Caco-2 (cell line): ENCODE results near the gene RBM12. TPM values are rescaled to one million over a fixed set of nuclear protein-coding genes. Genes with fewer than 3 reads are reported as not detected.

Source experiments
- BruUV-seq: library from RNA; stranded (reverse); fragments of 400-500 nt; replicated peaks from 2 replicates; lab custom pipeline; 2021; lab: Mats Ljungman, UMichigan
- CTCF ChIA-PET: fragments of 300-600 bp; sonication (Branson Sonifier 250); formaldehyde crosslinking; loops from one replicate; lab custom pipeline; 2022; ENCODE audit warnings: antibody characterized with exemption; lab: Charles Lee
- POLR2A ChIA-PET: fragments of 300-600 bp; sonication (Branson Sonifier 250); formaldehyde crosslinking; loops from one replicate; lab custom pipeline; 2022; ENCODE audit warnings: antibody characterized with exemption; lab: Charles Lee
- DNase-seq, 2 experiments: peaks; one replicate each; pipeline versions ENCODE4 v3.0.0 to v3.0.0-alpha.2; 2020 to 2022
- H3K27me3 ChIP-seq: replicated peaks from 2 replicates; pipeline ENCODE4 v1.6.0; 2011; ENCODE audit warnings: low read length; ENCODE audit not compliant: control insufficient read depth, insufficient read depth
- H3K36me3 ChIP-seq: 2 replicates; pipeline ENCODE4 v1.5.1; 2011; ENCODE audit warnings: low read length; ENCODE audit not compliant: control insufficient read depth, insufficient read depth
- H3K4me1 ChIP-seq: fragments of 250-450 bp; sonication (Bioruptor Pico); 2 replicates; pipeline ENCODE4 v1.5.1; 2020; ENCODE audit warnings: mild to moderate bottlenecking
- H3K4me3 ChIP-seq: 2 replicates; pipeline ENCODE4 v1.5.1; 2011; ENCODE audit warnings: low read depth, mild to moderate bottlenecking, control low read depth, low read length
- H3K9me3 ChIP-seq: fragments of 250-450 bp; sonication (Bioruptor Pico); 2 replicates; pipeline ENCODE4 v1.5.1; 2020; ENCODE audit warnings: mild to moderate bottlenecking, moderate library complexity
- H3K27ac Mint-ChIP-seq: one replicate; pipeline ENCODE4 v1.8.0; 2022; ENCODE audit warnings: mixed read lengths; ENCODE audit not compliant: unreplicated experiment
- H3K27me3 Mint-ChIP-seq: one replicate; pipeline ENCODE4 v1.8.0; 2022; ENCODE audit warnings: mixed read lengths; ENCODE audit not compliant: insufficient read depth, unreplicated experiment
- H3K36me3 Mint-ChIP-seq: one replicate; pipeline ENCODE4 v1.8.0; 2022; ENCODE audit warnings: mild to moderate bottlenecking, mixed read lengths; ENCODE audit not compliant: insufficient read depth, unreplicated experiment
- H3K4me1 Mint-ChIP-seq: one replicate; pipeline ENCODE4 v1.8.0; 2022; ENCODE audit warnings: low read depth, mixed read lengths; ENCODE audit not compliant: unreplicated experiment
- H3K4me3 Mint-ChIP-seq: one replicate; pipeline ENCODE4 v1.8.0; 2022; ENCODE audit warnings: mild to moderate bottlenecking, moderate library complexity, mixed read lengths; ENCODE audit not compliant: unreplicated experiment
- H3K9me3 Mint-ChIP-seq: one replicate; pipeline ENCODE4 v1.8.0; 2022; ENCODE audit warnings: mixed read lengths; ENCODE audit not compliant: unreplicated experiment
- intact Hi-C: fragments of 100-400 bp; cut with micrococcal nuclease; formaldehyde crosslinking; loops from one replicate; pipeline ENCODE4 v1.10.0; 2022; ENCODE audit not compliant: unreplicated experiment
- total RNA-seq: library from RNA; stranded (reverse); gene quantifications from 2 replicates; pipeline ENCODE4 v1.2.3, GENCODE V29; 2022
- TF ChIP-seq, protein P1 (sequence below), 2 experiments: fragments of 200-600 bp in 1 of 2; IDR thresholded peaks; 1 replicate in 1 of 2; 2 replicates in 1 of 2; pipeline versions ENCODE4 v1.5.1 to v1.8.0; 2011 to 2022; ENCODE audit warnings: antibody characterized with exemption in 1 of 2, control low read depth in 1 of 2, inconsistent platforms in 1 of 2, low read depth in 1 of 2, low read length in 1 of 2, mild to moderate bottlenecking in 1 of 2, moderate library complexity in 1 of 2; ENCODE audit not compliant: insufficient read depth in 1 of 2, severe bottlenecking in 1 of 2, unreplicated experiment in 1 of 2

The RBM12 gene
- total RNA-seq, 1 experiment from 2014 or later, result 147 TPM

DNA sequence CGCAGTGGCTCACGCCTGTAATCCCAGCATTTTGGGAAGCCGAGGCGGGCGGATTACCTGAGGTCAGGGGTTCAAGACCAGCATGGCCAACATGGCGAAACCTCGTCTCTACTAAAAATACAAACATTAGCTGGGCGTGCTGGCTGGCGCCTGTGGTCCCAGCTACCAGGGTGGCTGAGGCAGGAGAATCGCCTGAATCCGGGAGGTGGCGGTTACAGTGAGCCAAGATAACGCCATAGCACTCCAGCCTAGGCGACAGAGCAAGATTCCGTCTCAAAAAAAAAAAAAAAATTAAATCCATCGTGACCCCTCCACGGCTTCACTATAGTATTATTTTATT is 1.2 kb upstream of the RBM12 start:
- no peaks in the 10 kb centered on the region for H3K36me3 ChIP-seq
- peak in 1 of 2 experiments; percentile 40 for DNase-seq
- POLR2A ChIA-PET, result interaction anchor here (0.6 to 4.2 kb wide), 3 partner anchors 31 to 189 kb away, joined by 3 to 57 read pairs (median 3); partner anchors contain the start of gene RBM39
- no TSS peak for BruUV-seq
- no peaks in the 10 kb centered on the region for H3K27me3 ChIP-seq
- no peaks in the 10 kb centered on the region for H3K27me3 Mint-ChIP-seq
- TF ChIP-seq, protein P1, sequence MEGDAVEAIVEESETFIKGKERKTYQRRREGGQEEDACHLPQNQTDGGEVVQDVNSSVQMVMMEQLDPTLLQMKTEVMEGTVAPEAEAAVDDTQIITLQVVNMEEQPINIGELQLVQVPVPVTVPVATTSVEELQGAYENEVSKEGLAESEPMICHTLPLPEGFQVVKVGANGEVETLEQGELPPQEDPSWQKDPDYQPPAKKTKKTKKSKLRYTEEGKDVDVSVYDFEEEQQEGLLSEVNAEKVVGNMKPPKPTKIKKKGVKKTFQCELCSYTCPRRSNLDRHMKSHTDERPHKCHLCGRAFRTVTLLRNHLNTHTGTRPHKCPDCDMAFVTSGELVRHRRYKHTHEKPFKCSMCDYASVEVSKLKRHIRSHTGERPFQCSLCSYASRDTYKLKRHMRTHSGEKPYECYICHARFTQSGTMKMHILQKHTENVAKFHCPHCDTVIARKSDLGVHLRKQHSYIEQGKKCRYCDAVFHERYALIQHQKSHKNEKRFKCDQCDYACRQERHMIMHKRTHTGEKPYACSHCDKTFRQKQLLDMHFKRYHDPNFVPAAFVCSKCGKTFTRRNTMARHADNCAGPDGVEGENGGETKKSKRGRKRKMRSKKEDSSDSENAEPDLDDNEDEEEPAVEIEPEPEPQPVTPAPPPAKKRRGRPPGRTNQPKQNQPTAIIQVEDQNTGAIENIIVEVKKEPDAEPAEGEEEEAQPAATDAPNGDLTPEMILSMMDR (IDR thresholded peaks at IDR 0.05; ENCODE audit: insufficient read depth in 1 of 2, low read depth in 1 of 2, low read length in 1 of 2, severe bottlenecking in 1 of 2, unreplicated experiment in 1 of 2), result no peak
- peaks cover 24% of the 10 kb centered on the region for H3K4me1 ChIP-seq
- no peak overlapping the region for H3K4me3 ChIP-seq
- intact Hi-C loops, result loop anchor here (2.0 to 10.0 kb wide), 3 partner anchors 33 to 101 kb away; partner anchors contain the start of genes NFS1, RBM39 and ROMO1
- CTCF ChIA-PET, result interaction anchor here (0.6 kb wide), 1 partner anchor 191 kb away, joined by 3 read pairs; no protein-coding TSS in a partner anchor
- no peak overlapping the region for H3K4me3 Mint-ChIP-seq
- H3K36me3 Mint-ChIP-seq, result peaks cover 25% of the 10 kb centered on the region
- H3K27ac Mint-ChIP-seq, result no peak overlapping the region
- peaks cover 22% of the 10 kb centered on the region for H3K4me1 Mint-ChIP-seq
- no peaks in the 10 kb centered on the region for H3K9me3 ChIP-seq
- no peaks in the 10 kb centered on the region for H3K9me3 Mint-ChIP-seq

DNA sequence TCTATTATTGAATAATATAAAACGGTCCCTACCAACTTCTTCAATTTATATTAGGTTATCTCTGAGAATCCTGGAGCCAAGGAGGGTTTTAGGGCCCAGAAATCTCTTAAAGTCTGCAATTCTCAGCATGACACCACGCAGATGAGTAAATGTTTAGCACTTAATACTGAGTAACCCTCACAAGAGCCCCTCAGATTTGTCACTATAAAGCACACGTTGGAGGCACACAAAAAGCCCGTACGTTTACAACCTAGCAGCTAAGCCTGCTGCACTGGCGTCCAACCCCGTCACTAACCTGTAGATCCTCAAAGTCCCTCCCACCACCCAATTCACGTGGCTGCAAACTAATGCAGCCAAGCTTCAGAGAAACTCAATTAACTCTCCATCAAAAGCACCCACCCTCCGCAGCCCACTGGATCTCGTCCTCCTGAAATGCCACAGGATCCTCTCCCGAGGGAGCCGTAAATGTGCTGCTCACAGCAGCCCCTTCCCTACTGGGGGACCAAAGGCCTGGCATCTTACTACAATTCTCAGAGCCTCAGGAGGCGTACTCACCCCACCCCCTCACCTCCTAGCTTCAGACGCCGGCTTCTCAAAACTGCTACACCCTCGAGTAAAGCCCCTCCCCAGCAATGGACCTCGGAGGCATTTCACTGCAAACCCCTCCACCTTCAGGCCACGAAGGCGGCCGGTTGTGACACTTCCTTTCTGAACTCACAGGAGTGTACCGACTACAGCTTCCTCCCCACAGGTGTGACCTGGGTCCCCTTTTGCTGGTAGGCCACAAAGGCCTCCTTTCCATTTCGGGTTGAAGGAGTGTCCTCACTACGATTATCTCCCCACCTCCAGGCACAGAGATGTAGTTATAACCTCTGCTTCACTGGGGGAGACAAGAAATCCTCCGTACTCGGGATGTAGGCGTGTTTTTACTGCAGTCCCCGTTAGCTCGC is 909 bp downstream of the RBM12 start:
- POLR2A ChIA-PET, result interaction anchor here (0.5 to 4.2 kb wide), 14 partner anchors 12 to 379 kb away, joined by 3 to 57 read pairs (median 6); partner anchors contain the start of genes CEP250, EIF6, NFS1 and RBM39
- TF ChIP-seq, protein P1 (IDR thresholded peaks at IDR 0.05; ENCODE audit: insufficient read depth in 1 of 2, low read depth in 1 of 2, low read length in 1 of 2, severe bottlenecking in 1 of 2, unreplicated experiment in 1 of 2), result no peak
- intact Hi-C loops, result loop anchor here (1.0 to 10.0 kb wide), 4 partner anchors 35 to 99 kb away; partner anchors contain the start of genes NFS1, RBM39 and ROMO1
- H3K4me3 Mint-ChIP-seq, result peak overlapping the region; percentile 84
- no peaks in the 10 kb centered on the region for H3K9me3 ChIP-seq
- H3K27ac Mint-ChIP-seq, result peak overlapping the region; percentile 96
- H3K36me3 Mint-ChIP-seq, result peaks cover 25% of the 10 kb centered on the region
- peak overlapping the region; percentile 87 for H3K4me3 ChIP-seq
- no peaks in the 10 kb centered on the region for H3K27me3 Mint-ChIP-seq
- CTCF ChIA-PET, result interaction anchor here (0.5 to 2.3 kb wide), 10 partner anchors 23 to 1274 kb away, joined by 3 to 46 read pairs (median 4); partner anchors contain the start of genes ACSS2, ERGIC3, RBM39 and SCAND1
- peaks cover 22% of the 10 kb centered on the region for H3K4me1 Mint-ChIP-seq
- BruUV-seq, result TSS peak; percentile 11
- no peaks in the 10 kb centered on the region for H3K27me3 ChIP-seq
- DNase-seq, result peak; percentile 79
- H3K4me1 ChIP-seq, result peaks cover 30% of the 10 kb centered on the region
- H3K36me3 ChIP-seq, result no peaks in the 10 kb centered on the region
- H3K9me3 Mint-ChIP-seq, result no peaks in the 10 kb centered on the region

DNA sequence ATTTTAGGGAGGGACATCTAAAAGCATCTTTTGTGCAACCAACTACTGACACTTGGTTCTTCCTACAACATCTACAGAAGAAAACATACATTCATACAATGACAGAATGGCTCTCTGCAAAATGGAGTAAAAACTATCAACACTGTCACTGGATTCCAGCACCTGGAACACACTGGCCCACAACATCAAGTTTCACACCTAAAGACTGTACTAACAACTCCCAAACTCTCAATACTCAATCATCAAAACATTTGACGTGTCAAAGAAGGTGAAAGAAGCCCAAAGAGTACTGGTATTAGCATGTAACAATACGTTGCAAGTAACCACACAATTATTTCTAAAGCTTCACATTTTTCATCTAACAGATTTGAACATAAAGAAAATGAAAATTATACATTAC is 2.1 kb downstream of the RBM12 start:
- H3K27me3 ChIP-seq, result no peaks in the 10 kb centered on the region
- CTCF ChIA-PET, result interaction anchor here (1.7 kb wide), 1 partner anchor 121 kb away, joined by 4 read pairs; the partner anchor contains the start of gene ERGIC3
- peak overlapping the region; percentile 96 for H3K27ac Mint-ChIP-seq
- no peaks in the 10 kb centered on the region for H3K27me3 Mint-ChIP-seq
- H3K4me3 ChIP-seq, result peak overlapping the region; percentile 87
- TF ChIP-seq, protein P1 (IDR thresholded peaks at IDR 0.05; ENCODE audit: insufficient read depth in 1 of 2, low read depth in 1 of 2, low read length in 1 of 2, severe bottlenecking in 1 of 2, unreplicated experiment in 1 of 2), result no peak
- peaks cover 25% of the 10 kb centered on the region for H3K36me3 Mint-ChIP-seq
- H3K9me3 ChIP-seq, result no peaks in the 10 kb centered on the region
- intact Hi-C loops, result loop anchor here (10.0 kb wide), 1 partner anchor 98 kb away; no protein-coding TSS in a partner anchor
- peaks cover 22% of the 10 kb centered on the region for H3K4me1 Mint-ChIP-seq
- no TSS peak for BruUV-seq
- no peak for DNase-seq
- POLR2A ChIA-PET, result interaction anchor here (4.2 kb wide), 1 partner anchor 80 kb away, joined by 57 read pairs; the partner anchor contains the start of gene RBM39
- no peaks in the 10 kb centered on the region for H3K9me3 Mint-ChIP-seq
- peak overlapping the region; percentile 84 for H3K4me3 Mint-ChIP-seq
- peaks cover 30% of the 10 kb centered on the region for H3K4me1 ChIP-seq
- no peaks in the 10 kb centered on the region for H3K36me3 ChIP-seq
